Colonic mucosa (tissue), 4 donors: ENCODE data around the gene TARDBP. TPM values are rescaled to one million over a fixed set of nuclear protein-coding genes. Genes with fewer than 3 reads are reported as not detected.
"Not testable (repeated sequence)": the region's sequence is repeated elsewhere in the genome, so short reads cannot be mapped to it uniquely, and the experiment has no call there.

Experiments
- DNase-seq: peaks from one replicate; pipeline ENCODE4 v3.0.0-alpha.2; 2020
- H3K27ac ChIP-seq: fragments of 200-600 bp; one replicate; pipeline ENCODE4 v1.8.0; 2021
- H3K27me3 ChIP-seq: fragments of 200-600 bp; one replicate; pipeline ENCODE4 v1.8.0; 2021
- H3K36me3 ChIP-seq: fragments of 200-600 bp; one replicate; pipeline ENCODE4 v1.8.0; 2021
- H3K4me1 ChIP-seq: fragments of 200-600 bp; one replicate; pipeline ENCODE4 v1.8.0; 2021; ENCODE audit warnings: mild to moderate bottlenecking
- H3K4me3 ChIP-seq: fragments of 200-600 bp; one replicate; pipeline ENCODE4 v1.8.0; 2021
- H3K9ac ChIP-seq, 2 donors: one replicate each; pipeline ENCODE4 v1.7.0; 2013; ENCODE audit warnings: control low read depth in 2 of 2, low read depth in 2 of 2, low read length in 2 of 2
- H3K9me3 ChIP-seq: fragments of 200-600 bp; one replicate; pipeline ENCODE4 v1.8.0; 2021
- intact Hi-C: fragments of 100-400 bp; cut with DNase I; formaldehyde crosslinking; loops from one replicate; pipeline ENCODE4 v1.14.1; 2022
- total RNA-seq, 2 donors: library from RNA; stranded (reverse); fragmentation: NEBNext Ultra II Directional in 1 of 2; extraction: Animal tissue kit (Norgen Biotek cat#: 25700) in 1 of 2; gene quantifications; one replicate each; pipeline ENCODE4 v1.2.1, GENCODE V29; 2021
- TF ChIP-seq, protein P1 (sequence below): fragments of 200-600 bp; IDR thresholded peaks from one replicate; pipeline ENCODE4 v1.8.0; 2022; ENCODE audit warnings: antibody characterized with exemption, mild to moderate bottlenecking
- donor health status: healthy.
- donor health status: DM: no; HTN: no; CAD: no.
- donor health status: DM: no; HTN: no; CAD: no.

Gene TARDBP
- total RNA-seq, 2 donors from 2014 or later, result 126 to 178 TPM

DNA sequence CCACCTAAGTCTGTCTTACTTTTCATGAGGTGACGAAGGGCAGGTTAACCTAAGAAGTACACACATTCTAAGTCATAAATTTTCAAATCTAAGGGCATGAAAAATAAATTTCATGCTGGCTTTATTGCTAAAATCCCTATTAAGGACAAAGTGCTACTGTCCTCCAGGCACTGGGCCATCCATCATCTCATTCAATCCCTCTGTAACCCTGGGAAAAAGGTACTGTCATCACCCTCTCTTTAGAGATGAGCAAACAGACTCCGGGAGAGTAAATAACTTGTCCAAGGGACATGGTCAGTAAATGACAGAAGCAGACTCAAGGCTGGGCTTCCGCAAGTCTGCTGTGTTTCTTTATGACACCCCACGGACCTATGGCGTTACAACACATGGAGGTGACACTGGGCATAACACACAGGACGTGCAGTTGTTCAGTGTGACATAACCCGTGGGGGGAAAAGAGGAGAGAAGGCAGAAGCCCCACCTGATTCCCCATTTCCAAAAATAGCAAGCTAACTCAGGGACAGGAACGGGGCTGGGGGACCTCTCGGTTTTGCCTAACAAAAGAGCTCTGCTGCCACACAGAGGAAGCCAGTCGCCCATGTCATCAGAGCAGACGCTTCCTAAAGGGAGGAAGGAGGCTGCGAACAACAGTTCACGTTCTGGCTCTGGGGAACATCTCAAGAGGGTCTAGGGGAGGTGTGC lies 59.9 kb downstream of the TARDBP start:
- H3K27me3 ChIP-seq, result no peaks in the 10 kb centered on the region
- no peak overlapping the region for H3K9ac ChIP-seq
- no peaks in the 10 kb centered on the region for H3K9me3 ChIP-seq
- no peak for DNase-seq
- H3K27ac ChIP-seq, result no peak overlapping the region
- peaks cover 13% of the 10 kb centered on the region for H3K36me3 ChIP-seq
- TF ChIP-seq, protein P1, sequence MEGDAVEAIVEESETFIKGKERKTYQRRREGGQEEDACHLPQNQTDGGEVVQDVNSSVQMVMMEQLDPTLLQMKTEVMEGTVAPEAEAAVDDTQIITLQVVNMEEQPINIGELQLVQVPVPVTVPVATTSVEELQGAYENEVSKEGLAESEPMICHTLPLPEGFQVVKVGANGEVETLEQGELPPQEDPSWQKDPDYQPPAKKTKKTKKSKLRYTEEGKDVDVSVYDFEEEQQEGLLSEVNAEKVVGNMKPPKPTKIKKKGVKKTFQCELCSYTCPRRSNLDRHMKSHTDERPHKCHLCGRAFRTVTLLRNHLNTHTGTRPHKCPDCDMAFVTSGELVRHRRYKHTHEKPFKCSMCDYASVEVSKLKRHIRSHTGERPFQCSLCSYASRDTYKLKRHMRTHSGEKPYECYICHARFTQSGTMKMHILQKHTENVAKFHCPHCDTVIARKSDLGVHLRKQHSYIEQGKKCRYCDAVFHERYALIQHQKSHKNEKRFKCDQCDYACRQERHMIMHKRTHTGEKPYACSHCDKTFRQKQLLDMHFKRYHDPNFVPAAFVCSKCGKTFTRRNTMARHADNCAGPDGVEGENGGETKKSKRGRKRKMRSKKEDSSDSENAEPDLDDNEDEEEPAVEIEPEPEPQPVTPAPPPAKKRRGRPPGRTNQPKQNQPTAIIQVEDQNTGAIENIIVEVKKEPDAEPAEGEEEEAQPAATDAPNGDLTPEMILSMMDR, result no peak
- H3K4me3 ChIP-seq, result no peak overlapping the region
- intact Hi-C loops, result no loop called here
- no peaks in the 10 kb centered on the region for H3K4me1 ChIP-seq

DNA sequence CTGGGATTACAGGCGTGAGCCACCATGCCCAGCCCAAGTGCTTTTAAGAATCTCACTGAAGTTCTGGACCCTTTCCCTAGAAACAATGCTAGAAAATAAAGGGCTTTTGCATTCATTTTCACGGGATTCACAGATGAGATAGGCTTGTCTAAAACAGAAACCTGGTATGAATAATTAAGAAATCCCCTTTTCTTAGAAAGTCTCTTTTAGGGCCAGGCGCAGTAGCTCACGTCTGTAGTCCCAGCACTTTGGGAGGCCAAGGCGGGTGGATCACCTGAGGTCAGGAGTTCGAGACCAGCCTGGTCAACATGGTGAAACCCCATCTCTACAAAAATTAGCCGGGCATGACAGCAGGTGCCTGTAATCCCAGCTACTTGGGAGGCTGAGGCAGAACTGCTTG lies 60.9 kb downstream of the TARDBP start:
- peaks cover 13% of the 10 kb centered on the region for H3K36me3 ChIP-seq
- intact Hi-C loops, result not testable (repeated sequence)

More for the DNA sequence above, 60.9 kb downstream of the TARDBP start:
- H3K27ac ChIP-seq, H3K9ac ChIP-seq, H3K9me3 ChIP-seq, H3K4me1 ChIP-seq, H3K4me3 ChIP-seq, DNase-seq, H3K27me3 ChIP-seq: not testable (repeated sequence)

Other genes starting within 250 kb of the TARDBP start
- 10 to 100 TPM; 45.0 to 56.0 TPM for gene CASZ1, start 216.0 kb upstream of the TARDBP start, total RNA-seq
- gene MASP2, start 34.6 kb downstream of the TARDBP start, total RNA-seq, result under 1 TPM in 1 of 2 donors, not detected in 1; 0.32 TPM
- gene SRM, start 47.4 kb downstream of the TARDBP start, total RNA-seq, result 10 to 100 TPM; 19.8 to 86.2 TPM
- 10 to 100 TPM; 48.0 to 55.2 TPM for gene EXOSC10, start 87.2 kb downstream of the TARDBP start, total RNA-seq
- 1 to 10 TPM in 1 of 2 donors, not detected in 1; 1.0 TPM for gene ANGPTL7, start 176.7 kb downstream of the TARDBP start, total RNA-seq
- 10 to 100 TPM; 29.9 to 50.2 TPM for gene MTOR, start 249.9 kb downstream of the TARDBP start, total RNA-seq